ENCODE measurements around the gene MXRA5.

GRCh38 chrX:3280706-3281105 is 65.7 kb downstream of the MXRA5 start:
- no peak for TF ChIP-seq CTCF (IDR thresholded peaks at IDR 0.05)
- no peak for TF ChIP-seq POLR2A (IDR thresholded peaks at IDR 0.05)

All from uterus (tissue), 2 donors.